Measurements from ENCODE around the gene VWC2L. TPM values are rescaled to one million over a fixed set of nuclear protein-coding genes. Genes with fewer than 3 reads are reported as not detected.

VWC2L gene
- total RNA-seq, 1 donor from 2014 or later = 0.52 TPM

- Histone ChIP-seq H3K4me3 (ENCODE audit: low read length in 3 of 3) (no peak overlapping the region), H3K36me3 (ENCODE audit: control insufficient read depth in 3 of 3, insufficient read depth in 3 of 3, low read length in 3 of 3) (no peaks in the 10 kb centered on the region), H3K9ac (ENCODE audit: low read depth in 1 of 3, low read length in 3 of 3) (no peak overlapping the region), H3K27me3 (ENCODE audit: control insufficient read depth in 3 of 3, insufficient read depth in 3 of 3, low read length in 3 of 3) (no peaks in the 10 kb centered on the region), H3K4me1 (ENCODE audit: control insufficient read depth in 3 of 3, insufficient read depth in 3 of 3, low read length in 3 of 3) (no peaks in the 10 kb centered on the region), H3K27ac (ENCODE audit: low read depth, low read length) (no peak overlapping the region), H3K9me3 (ENCODE audit: control insufficient read depth in 3 of 3, low read length in 3 of 3) (no peaks in the 10 kb centered on the region)
Observed at GRCh38 chr2:214386720-214387119, 24.1 kb upstream of the VWC2L start.

GRCh38 chr2:214389334-214389733, 21.5 kb upstream of the VWC2L start:
- Histone ChIP-seq H3K27me3 (ENCODE audit: control insufficient read depth in 3 of 3, insufficient read depth in 3 of 3, low read length in 3 of 3) (no peaks in the 10 kb centered on the region), H3K27ac (ENCODE audit: low read depth, low read length) (no peak overlapping the region), H3K4me1 (ENCODE audit: control insufficient read depth in 3 of 3, insufficient read depth in 3 of 3, low read length in 3 of 3) (no peaks in the 10 kb centered on the region), H3K9ac (ENCODE audit: low read depth in 1 of 3, low read length in 3 of 3) (no peak overlapping the region), H3K36me3 (ENCODE audit: control insufficient read depth in 3 of 3, insufficient read depth in 3 of 3, low read length in 3 of 3) (no peaks in the 10 kb centered on the region), H3K4me3 (ENCODE audit: low read length in 3 of 3) (no peak overlapping the region), H3K9me3 (ENCODE audit: control insufficient read depth in 3 of 3, low read length in 3 of 3) (no peaks in the 10 kb centered on the region)

GRCh38 chr2:214393796-214394195, 17.1 kb upstream of the VWC2L start:
- Histone ChIP-seq H3K9me3 (ENCODE audit: control insufficient read depth in 3 of 3, low read length in 3 of 3) (peaks cover 0 to 2% (median 0%) of the 10 kb centered on the region in 3 donors), H3K4me1 (ENCODE audit: control insufficient read depth in 3 of 3, insufficient read depth in 3 of 3, low read length in 3 of 3) (no peaks in the 10 kb centered on the region), H3K36me3 (ENCODE audit: control insufficient read depth in 3 of 3, insufficient read depth in 3 of 3, low read length in 3 of 3) (no peaks in the 10 kb centered on the region), H3K27ac (ENCODE audit: low read depth, low read length) (no peak overlapping the region), H3K9ac (ENCODE audit: low read depth in 1 of 3, low read length in 3 of 3) (no peak overlapping the region), H3K27me3 (ENCODE audit: control insufficient read depth in 3 of 3, insufficient read depth in 3 of 3, low read length in 3 of 3) (no peaks in the 10 kb centered on the region), H3K4me3 (ENCODE audit: low read length in 3 of 3) (no peak overlapping the region)

- H3K4me3 ChIP-seq (ENCODE audit: low read length in 3 of 3) = no peak overlapping the region
- no peaks in the 10 kb centered on the region for H3K4me1 ChIP-seq (ENCODE audit: control insufficient read depth in 3 of 3, insufficient read depth in 3 of 3, low read length in 3 of 3)
- H3K9ac ChIP-seq (ENCODE audit: low read depth in 1 of 3, low read length in 3 of 3) = no peak overlapping the region
- H3K27me3 ChIP-seq (ENCODE audit: control insufficient read depth in 3 of 3, insufficient read depth in 3 of 3, low read length in 3 of 3) = no peaks in the 10 kb centered on the region
- H3K36me3 ChIP-seq (ENCODE audit: control insufficient read depth in 3 of 3, insufficient read depth in 3 of 3, low read length in 3 of 3) = no peaks in the 10 kb centered on the region
- H3K27ac ChIP-seq (ENCODE audit: low read depth, low read length) = no peak overlapping the region
- H3K9me3 ChIP-seq (ENCODE audit: control insufficient read depth in 3 of 3, low read length in 3 of 3) = peaks cover 0 to 2% (median 0%) of the 10 kb centered on the region in 3 donors
Observed at GRCh38 chr2:214395040-214395439, 15.8 kb upstream of the VWC2L start.

- Histone ChIP-seq H3K36me3 (ENCODE audit: control insufficient read depth in 3 of 3, insufficient read depth in 3 of 3, low read length in 3 of 3) (no peaks in the 10 kb centered on the region), H3K27ac (ENCODE audit: low read depth, low read length) (no peak overlapping the region), H3K4me1 (ENCODE audit: control insufficient read depth in 3 of 3, insufficient read depth in 3 of 3, low read length in 3 of 3) (no peaks in the 10 kb centered on the region), H3K9me3 (ENCODE audit: control insufficient read depth in 3 of 3, low read length in 3 of 3) (no peaks in the 10 kb centered on the region), H3K4me3 (ENCODE audit: low read length in 3 of 3) (no peak overlapping the region), H3K9ac (ENCODE audit: low read depth in 1 of 3, low read length in 3 of 3) (no peak overlapping the region), H3K27me3 (ENCODE audit: control insufficient read depth in 3 of 3, insufficient read depth in 3 of 3, low read length in 3 of 3) (no peaks in the 10 kb centered on the region)
Observed at GRCh38 chr2:214401580-214401979, 9.3 kb upstream of the VWC2L start.

- no peaks in the 10 kb centered on the region for H3K4me1 ChIP-seq (ENCODE audit: control insufficient read depth in 3 of 3, insufficient read depth in 3 of 3, low read length in 3 of 3)
Observed at GRCh38 chr2:214410128-214410775, 602 bp upstream of the VWC2L start.

GRCh38 chr2:214412679-214413078, 1.8 kb downstream of the VWC2L start:
- H3K4me1 ChIP-seq (ENCODE audit: control insufficient read depth in 3 of 3, insufficient read depth in 3 of 3, low read length in 3 of 3) = no peaks in the 10 kb centered on the region
- H3K27ac ChIP-seq (ENCODE audit: low read depth, low read length) = no peak overlapping the region
- no peaks in the 10 kb centered on the region for H3K36me3 ChIP-seq (ENCODE audit: control insufficient read depth in 3 of 3, insufficient read depth in 3 of 3, low read length in 3 of 3)
- no peak overlapping the region for H3K4me3 ChIP-seq (ENCODE audit: low read length in 3 of 3)
- no peaks in the 10 kb centered on the region for H3K27me3 ChIP-seq (ENCODE audit: control insufficient read depth in 3 of 3, insufficient read depth in 3 of 3, low read length in 3 of 3)
- H3K9me3 ChIP-seq (ENCODE audit: control insufficient read depth in 3 of 3, low read length in 3 of 3) = no peaks in the 10 kb centered on the region
- H3K9ac ChIP-seq (ENCODE audit: low read depth in 1 of 3, low read length in 3 of 3) = no peak overlapping the region

More at GRCh38 chr2:214410128-214410775, 602 bp upstream of the VWC2L start:
- no peaks in the 10 kb centered on the region for H3K27me3 ChIP-seq (ENCODE audit: control insufficient read depth in 3 of 3, insufficient read depth in 3 of 3, low read length in 3 of 3)
- H3K27ac ChIP-seq (ENCODE audit: low read depth, low read length) = no peak overlapping the region
- H3K36me3 ChIP-seq (ENCODE audit: control insufficient read depth in 3 of 3, insufficient read depth in 3 of 3, low read length in 3 of 3) = no peaks in the 10 kb centered on the region
- H3K4me3 ChIP-seq (ENCODE audit: low read length in 3 of 3) = no peak overlapping the region
- H3K9me3 ChIP-seq (ENCODE audit: control insufficient read depth in 3 of 3, low read length in 3 of 3) = no peaks in the 10 kb centered on the region
- no peak overlapping the region for H3K9ac ChIP-seq (ENCODE audit: low read depth in 1 of 3, low read length in 3 of 3)

- H3K36me3 ChIP-seq (ENCODE audit: control insufficient read depth in 3 of 3, insufficient read depth in 3 of 3, low read length in 3 of 3) = no peaks in the 10 kb centered on the region
- no peak overlapping the region for H3K4me3 ChIP-seq (ENCODE audit: low read length in 3 of 3)
- H3K27me3 ChIP-seq (ENCODE audit: control insufficient read depth in 3 of 3, insufficient read depth in 3 of 3, low read length in 3 of 3) = no peaks in the 10 kb centered on the region
- H3K9ac ChIP-seq (ENCODE audit: low read depth in 1 of 3, low read length in 3 of 3) = no peak overlapping the region
- no peaks in the 10 kb centered on the region for H3K9me3 ChIP-seq (ENCODE audit: control insufficient read depth in 3 of 3, low read length in 3 of 3)
- no peak overlapping the region for H3K27ac ChIP-seq (ENCODE audit: low read depth, low read length)
- H3K4me1 ChIP-seq (ENCODE audit: control insufficient read depth in 3 of 3, insufficient read depth in 3 of 3, low read length in 3 of 3) = no peaks in the 10 kb centered on the region
Observed at GRCh38 chr2:214436470-214436869, 25.6 kb downstream of the VWC2L start.

GRCh38 chr2:214450118-214450894, 39.5 kb downstream of the VWC2L start:
- Histone ChIP-seq H3K9ac (ENCODE audit: low read depth in 1 of 3, low read length in 3 of 3) (no peak overlapping the region), H3K27me3 (ENCODE audit: control insufficient read depth in 3 of 3, insufficient read depth in 3 of 3, low read length in 3 of 3) (no peaks in the 10 kb centered on the region), H3K4me3 (ENCODE audit: low read length in 3 of 3) (no peak overlapping the region), H3K36me3 (ENCODE audit: control insufficient read depth in 3 of 3, insufficient read depth in 3 of 3, low read length in 3 of 3) (no peaks in the 10 kb centered on the region), H3K9me3 (ENCODE audit: control insufficient read depth in 3 of 3, low read length in 3 of 3) (no peaks in the 10 kb centered on the region), H3K27ac (ENCODE audit: low read depth, low read length) (no peak overlapping the region), H3K4me1 (ENCODE audit: control insufficient read depth in 3 of 3, insufficient read depth in 3 of 3, low read length in 3 of 3) (no peaks in the 10 kb centered on the region)

- H3K9ac ChIP-seq (ENCODE audit: low read depth in 1 of 3, low read length in 3 of 3) = no peak overlapping the region
- no peaks in the 10 kb centered on the region for H3K27me3 ChIP-seq (ENCODE audit: control insufficient read depth in 3 of 3, insufficient read depth in 3 of 3, low read length in 3 of 3)
- no peaks in the 10 kb centered on the region for H3K9me3 ChIP-seq (ENCODE audit: control insufficient read depth in 3 of 3, low read length in 3 of 3)
- H3K27ac ChIP-seq (ENCODE audit: low read depth, low read length) = no peak overlapping the region
- no peak overlapping the region for H3K4me3 ChIP-seq (ENCODE audit: low read length in 3 of 3)
- H3K36me3 ChIP-seq (ENCODE audit: control insufficient read depth in 3 of 3, insufficient read depth in 3 of 3, low read length in 3 of 3) = no peaks in the 10 kb centered on the region
- H3K4me1 ChIP-seq (ENCODE audit: control insufficient read depth in 3 of 3, insufficient read depth in 3 of 3, low read length in 3 of 3) = no peaks in the 10 kb centered on the region
Observed at GRCh38 chr2:214451516-214452275, 40.8 kb downstream of the VWC2L start.
